Left ventricle myocardium inferior (tissue), 1 donor: Measurements from ENCODE around the gene CLMN. TPM values are rescaled to one million over a fixed set of nuclear protein-coding genes. Genes with fewer than 3 reads are reported as not detected.

Experiments
- DNase-seq: peaks from one replicate; pipeline ENCODE4 v3.0.0-alpha.2; 2020
- H3K27ac ChIP-seq: fragments of 200-600 bp; replicated peaks from 2 replicates; pipeline ENCODE4 v1.8.0; 2021
- H3K27me3 ChIP-seq: fragments of 200-600 bp; 2 replicates; pipeline ENCODE4 v1.8.0; 2021; ENCODE audit warnings: low read depth
- H3K36me3 ChIP-seq: fragments of 200-600 bp; 2 replicates; pipeline ENCODE4 v1.8.0; 2021
- H3K4me1 ChIP-seq: fragments of 200-600 bp; 2 replicates; pipeline ENCODE4 v1.8.0; 2021
- H3K4me3 ChIP-seq: fragments of 200-600 bp; 2 replicates; pipeline ENCODE4 v1.8.0; 2021; ENCODE audit warnings: mild to moderate bottlenecking, moderate library complexity
- H3K9me3 ChIP-seq: fragments of 200-600 bp; replicated peaks from 2 replicates; pipeline ENCODE4 v1.8.0; 2021
- CTCF ChIP-seq: fragments of 200-600 bp; IDR thresholded peaks from 2 replicates; pipeline ENCODE4 v1.8.0; 2021; ENCODE audit warnings: antibody characterized with exemption, mild to moderate bottlenecking, borderline replicate concordance
- intact Hi-C: fragments of 100-400 bp; cut with micrococcal nuclease; formaldehyde crosslinking; loops from one replicate; pipeline ENCODE4 v1.11.0; 2022
- total RNA-seq: library from RNA; stranded (reverse); fragmentation: NEBNext Ultra II Directional; extraction: Animal tissue kit (Norgen Biotek cat#: 25700); gene quantifications from one replicate; pipeline ENCODE4 v1.2.1, GENCODE V29; 2021
- donor health status: DM: no; HTN: yes; CAD: no; lungs with severe emphysema.

The CLMN gene
- total RNA-seq, 1 donor from 2014 or later, result 3.7 TPM

DNA sequence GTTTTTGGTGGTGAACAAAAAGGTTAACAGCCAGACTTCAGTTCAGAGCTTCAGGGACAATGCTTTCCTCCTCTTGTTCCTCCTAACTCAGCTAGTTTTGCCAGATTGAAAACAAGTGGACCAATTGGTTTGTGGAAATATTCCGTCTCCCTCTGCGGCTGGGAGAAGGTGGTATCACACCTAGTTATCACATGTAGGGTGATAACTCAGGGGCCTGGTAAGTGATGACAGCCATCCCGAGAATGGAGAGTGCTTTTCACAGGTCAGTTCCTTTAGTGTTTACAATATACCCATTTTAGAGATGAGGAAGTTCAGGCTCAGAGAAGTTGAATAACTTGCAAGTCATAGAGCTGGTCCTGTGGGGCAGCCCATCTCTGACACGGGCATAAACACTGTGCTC lies 101.7 kb downstream of the CLMN start:
- intact Hi-C loops, result no loop called here
- Histone ChIP-seq H3K36me3 (peaks cover 19% of the 10 kb centered on the region), H3K9me3 (no peaks in the 10 kb centered on the region), H3K27ac (no peak overlapping the region), H3K4me1 (peaks cover 7% of the 10 kb centered on the region), H3K27me3 (peaks cover 25% of the 10 kb centered on the region), H3K4me3 (no peak overlapping the region)
- no peak for TF ChIP-seq CTCF
- DNase-seq, result no peak

DNA sequence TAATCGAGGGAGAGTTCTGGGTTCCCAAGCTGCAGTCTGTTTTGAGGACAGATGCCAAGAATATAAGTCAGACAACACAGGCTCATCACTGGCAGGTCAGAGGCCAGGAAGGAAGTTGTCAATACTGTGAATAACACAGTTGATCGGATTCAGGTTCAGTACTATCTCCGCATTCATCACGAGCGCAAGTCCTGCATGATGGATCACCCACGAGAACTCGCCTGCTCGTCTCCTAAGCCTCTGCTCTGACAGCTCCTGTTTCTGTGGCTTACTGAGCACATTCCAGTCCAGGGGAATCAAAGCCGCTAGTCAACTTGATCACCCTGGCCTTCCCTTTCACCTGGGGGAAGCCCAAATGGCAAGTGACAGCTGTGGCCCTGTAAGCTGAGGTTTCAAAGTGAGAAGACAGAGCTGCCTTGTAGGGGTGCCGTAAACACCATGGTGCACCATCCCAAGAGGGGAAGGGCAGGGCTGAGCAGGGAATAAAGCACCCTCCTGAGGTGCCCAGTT lies 102.3 kb downstream of the CLMN start:
- Histone ChIP-seq H3K27me3 (peaks cover 25% of the 10 kb centered on the region), H3K36me3 (peaks cover 17% of the 10 kb centered on the region), H3K4me3 (no peak overlapping the region), H3K27ac (no peak overlapping the region), H3K4me1 (peaks cover 2% of the 10 kb centered on the region), H3K9me3 (no peaks in the 10 kb centered on the region)
- TF ChIP-seq CTCF, result no peak
- intact Hi-C loops, result no loop called here
- no peak for DNase-seq

DNA sequence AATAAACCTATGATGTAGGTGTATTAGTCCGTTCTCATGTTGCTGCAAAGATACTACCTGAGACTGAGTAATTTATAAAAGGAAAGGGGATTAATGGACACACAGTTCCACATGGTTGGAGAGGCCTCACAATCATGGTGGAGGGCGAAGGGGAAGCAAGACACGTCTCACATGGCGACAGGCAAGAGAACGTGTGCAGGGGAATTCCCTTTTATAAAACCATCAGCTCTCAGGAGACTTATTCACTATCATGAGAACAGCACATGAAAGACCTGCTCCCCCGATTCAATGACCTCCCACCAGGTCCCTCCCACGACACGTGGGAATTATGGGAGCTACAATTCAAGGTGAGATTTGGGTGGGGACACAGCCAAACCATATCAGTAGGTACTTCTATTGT lies 103.7 kb downstream of the CLMN start:
- Histone ChIP-seq H3K36me3 (peaks cover 14% of the 10 kb centered on the region), H3K4me3 (no peak overlapping the region), H3K9me3 (no peaks in the 10 kb centered on the region), H3K4me1 (no peaks in the 10 kb centered on the region), H3K27me3 (peaks cover 25% of the 10 kb centered on the region), H3K27ac (no peak overlapping the region)
- no peak for DNase-seq
- no peak for TF ChIP-seq CTCF
- intact Hi-C loops, result no loop called here

DNA sequence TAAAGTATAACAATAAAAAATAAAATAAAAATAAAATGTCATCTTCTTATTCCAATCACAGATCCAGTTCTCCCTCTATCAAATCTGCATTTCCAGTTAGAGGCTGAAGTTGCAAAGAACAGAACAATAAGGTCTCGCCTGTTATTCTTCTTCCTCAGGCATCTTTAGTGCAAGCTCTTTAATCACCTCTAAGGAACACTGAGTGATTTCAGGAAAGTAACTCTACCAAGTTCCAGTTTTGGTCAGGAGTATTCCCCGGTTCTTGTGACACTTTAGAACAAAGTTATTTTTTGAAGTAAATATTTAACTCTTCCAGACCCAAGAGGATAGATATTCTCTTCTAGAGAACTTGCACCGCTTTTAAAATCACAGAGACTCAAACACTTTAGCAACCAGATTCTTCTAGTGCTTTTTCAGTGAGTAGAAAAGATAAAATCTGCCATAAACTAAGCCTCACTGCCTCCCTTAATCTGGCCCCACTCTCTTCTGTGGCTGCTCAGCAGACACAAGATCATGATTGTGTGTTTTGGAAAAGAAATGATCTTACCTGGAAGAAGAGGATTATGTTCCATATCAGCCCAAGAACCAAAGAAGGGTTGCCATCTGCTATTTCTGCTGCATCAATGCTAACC lies 104.5 kb downstream of the CLMN start:
- no peak overlapping the region for H3K4me3 ChIP-seq
- intact Hi-C loops, result no loop called here
- no peak for DNase-seq
- H3K27ac ChIP-seq, result no peak overlapping the region
- no peak for TF ChIP-seq CTCF
- peaks cover 22% of the 10 kb centered on the region for H3K27me3 ChIP-seq
- no peaks in the 10 kb centered on the region for H3K9me3 ChIP-seq
- H3K36me3 ChIP-seq, result peaks cover 6% of the 10 kb centered on the region
- H3K4me1 ChIP-seq, result no peaks in the 10 kb centered on the region

- Histone ChIP-seq H3K36me3 (peaks cover 5% of the 10 kb centered on the region), H3K4me1 (no peaks in the 10 kb centered on the region), H3K4me3 (no peak overlapping the region), H3K27me3 (peaks cover 22% of the 10 kb centered on the region), H3K9me3 (no peaks in the 10 kb centered on the region), H3K27ac (no peak overlapping the region)
- intact Hi-C loops, result no loop called here
- TF ChIP-seq CTCF, result no peak
- DNase-seq, result no peak
Observed at GRCh38 chr14:95213774-95214173, 105.9 kb downstream of the CLMN start.
